Kidney epithelial cell (primary cell): ENCODE measurements around the gene ZCCHC14. TPM values are rescaled to one million over a fixed set of nuclear protein-coding genes. Genes with fewer than 3 reads are reported as not detected.
A peak's percentile ranks its signal among the peaks of the same experiment; 100 is the strongest.

Experiments used
- DNase-seq: peaks from one replicate; pipeline ENCODE4 v3.0.0-alpha.2; 2010; ENCODE audit warnings: low read depth
- H3K27me3 ChIP-seq: 2 replicates; pipeline ENCODE4 v1.6.0; 2011; ENCODE audit warnings: low read length; ENCODE audit not compliant: control insufficient read depth, insufficient read depth
- H3K36me3 ChIP-seq: 2 replicates; pipeline ENCODE4 v1.5.1; 2011; ENCODE audit warnings: low read length; ENCODE audit not compliant: control insufficient read depth, insufficient read depth
- H3K4me3 ChIP-seq: 2 replicates; pipeline ENCODE4 v1.5.1; 2011; ENCODE audit warnings: low read depth, mild to moderate bottlenecking, control low read depth, low read length
- CTCF ChIP-seq: IDR thresholded peaks from 2 replicates; pipeline ENCODE4 v1.5.1; 2011; ENCODE audit warnings: mild to moderate bottlenecking, moderate library complexity, low read length, control low read depth, inconsistent platforms; ENCODE audit not compliant: insufficient read depth, poor library complexity, severe bottlenecking
- total RNA-seq: library from RNA; depleted of rRNA; stranded (reverse); fragments of >200 nt; gene quantifications from 2 replicates; pipeline ENCODE4 v1.2.3, GENCODE V29; 2015

ZCCHC14 gene
- total RNA-seq, 1 donor from 2014 or later: 34.6 TPM

GRCh38 chr16:87418216-87418615, 74.6 kb downstream of the ZCCHC14 start:
- no peak for DNase-seq
- peaks cover 2% of the 10 kb centered on the region for H3K36me3 ChIP-seq
- TF ChIP-seq CTCF: no peak
- no peaks in the 10 kb centered on the region for H3K27me3 ChIP-seq
- H3K4me3 ChIP-seq: no peak overlapping the region

GRCh38 chr16:87417528-87417910, 75.3 kb downstream of the ZCCHC14 start:
- no peaks in the 10 kb centered on the region for H3K36me3 ChIP-seq
- H3K27me3 ChIP-seq: no peaks in the 10 kb centered on the region
- no peak for TF ChIP-seq CTCF
- no peak for DNase-seq
- H3K4me3 ChIP-seq: no peak overlapping the region

- H3K4me3 ChIP-seq: no peak overlapping the region
- peak; percentile 69 for TF ChIP-seq CTCF
Measured at GRCh38 chr16:87416826-87417527, 75.8 kb downstream of the ZCCHC14 start.

GRCh38 chr16:87415441-87415840, 77.4 kb downstream of the ZCCHC14 start:
- no peaks in the 10 kb centered on the region for H3K36me3 ChIP-seq
- DNase-seq: no peak

More at GRCh38 chr16:87416826-87417527, 75.8 kb downstream of the ZCCHC14 start:
- no peak for DNase-seq
- H3K27me3 ChIP-seq: no peaks in the 10 kb centered on the region
- H3K36me3 ChIP-seq: no peaks in the 10 kb centered on the region

GRCh38 chr16:87414251-87414680, 78.6 kb downstream of the ZCCHC14 start:
- no peak for DNase-seq
- Histone ChIP-seq H3K36me3 (no peaks in the 10 kb centered on the region), H3K4me3 (no peak overlapping the region), H3K27me3 (no peaks in the 10 kb centered on the region)
- TF ChIP-seq CTCF: no peak

More at GRCh38 chr16:87415441-87415840, 77.4 kb downstream of the ZCCHC14 start:
- no peak overlapping the region for H3K4me3 ChIP-seq
- TF ChIP-seq CTCF: no peak
- H3K27me3 ChIP-seq: no peaks in the 10 kb centered on the region

- no peak for DNase-seq
- H3K36me3 ChIP-seq: no peaks in the 10 kb centered on the region
- H3K4me3 ChIP-seq: no peak overlapping the region
- no peaks in the 10 kb centered on the region for H3K27me3 ChIP-seq
- no peak for TF ChIP-seq CTCF
Measured at GRCh38 chr16:87412996-87413421, 79.8 kb downstream of the ZCCHC14 start.
